Measurements from ENCODE around the gene PRPF40B. TPM values are rescaled to one million over a fixed set of nuclear protein-coding genes. Genes with fewer than 3 reads are reported as not detected.
A peak's percentile ranks its signal among the peaks of the same experiment; 100 is the strongest.

PRPF40B gene
- polyA plus RNA-seq, 10 donors, result 10.9 to 18.1 (median 12.5) TPM

GRCh38 chr12:49658276-49658675, 34.9 kb downstream of the PRPF40B start:
- no peak for DNase-seq

GRCh38 chr12:49659753-49660152, 36.4 kb downstream of the PRPF40B start:
- DNase-seq, result no peak

- DNase-seq, result no peak
These were observed 37.8 kb downstream of the PRPF40B start for GRCh38 chr12:49661191-49661590.

- no peak for DNase-seq
These were observed 38.4 kb downstream of the PRPF40B start for GRCh38 chr12:49661746-49662145.

- DNase-seq, result peak; percentile 87 to 94 (median 87)
These were observed 39.9 kb downstream of the PRPF40B start for GRCh38 chr12:49662998-49663843.

- DNase-seq, result no peak
These were observed 40.8 kb downstream of the PRPF40B start for GRCh38 chr12:49664167-49664566.

GRCh38 chr12:49664591-49665239, 41.4 kb downstream of the PRPF40B start:
- no peak for DNase-seq

GRCh38 chr12:49665384-49665783, 42.0 kb downstream of the PRPF40B start:
- no peak for DNase-seq

GRCh38 chr12:49666176-49666575, 42.8 kb downstream of the PRPF40B start:
- no peak for DNase-seq

GRCh38 chr12:49667325-49668090, 44.1 kb downstream of the PRPF40B start:
- DNase-seq, result no peak

GRCh38 chr12:49669796-49670195, 46.4 kb downstream of the PRPF40B start:
- no peak for DNase-seq

GRCh38 chr12:49671031-49671765, 47.8 kb downstream of the PRPF40B start:
- no peak for DNase-seq

GRCh38 chr12:49672301-49673217, 49.2 kb downstream of the PRPF40B start:
- peak in 1 of 3 donors; percentile 48 for DNase-seq

- DNase-seq, result peak; percentile 93 to 97 (median 94)
These were observed 50.3 kb downstream of the PRPF40B start for GRCh38 chr12:49673446-49674317.

- peak in 2 of 3 donors; percentile 47 to 82 for DNase-seq
These were observed 51.1 kb downstream of the PRPF40B start for GRCh38 chr12:49674318-49674981.

GRCh38 chr12:49675137-49675536, 51.8 kb downstream of the PRPF40B start:
- DNase-seq, result peak in 1 of 3 donors; percentile 41

- DNase-seq, result no peak
These were observed 55.4 kb downstream of the PRPF40B start for GRCh38 chr12:49678711-49679110.

- no peak for DNase-seq
These were observed 56.7 kb downstream of the PRPF40B start for GRCh38 chr12:49680075-49680474.

Measured in muscle of back (tissue), 11 donors.